ENCODE measurements around the gene HAAO. TPM values are rescaled to one million over a fixed set of nuclear protein-coding genes. Genes with fewer than 3 reads are reported as not detected.

Gene HAAO
- total RNA-seq, 1 experiment from 2014 or later = not detected

- DNase-seq (ENCODE audit: low read depth) = no peak
Observed at GRCh38 chr2:42813763-42814162, 21.4 kb upstream of the HAAO start.

GRCh38 chr2:42812899-42813479, 20.6 kb upstream of the HAAO start:
- no peak for DNase-seq (ENCODE audit: low read depth)

- peak; percentile 17 for DNase-seq (ENCODE audit: low read depth)
Observed at GRCh38 chr2:42810971-42811811, 18.8 kb upstream of the HAAO start.

- peak; percentile 94 for DNase-seq (ENCODE audit: low read depth)
Observed at GRCh38 chr2:42810121-42810970, 18.0 kb upstream of the HAAO start.

GRCh38 chr2:42809819-42810120, 17.4 kb upstream of the HAAO start:
- peak; percentile 84 for DNase-seq (ENCODE audit: low read depth)

GRCh38 chr2:42809131-42809818, 16.9 kb upstream of the HAAO start:
- DNase-seq (ENCODE audit: low read depth) = peak; percentile 28

GRCh38 chr2:42808301-42808700, 15.9 kb upstream of the HAAO start:
- DNase-seq (ENCODE audit: low read depth) = no peak

- no peak for DNase-seq (ENCODE audit: low read depth)
Observed at GRCh38 chr2:42806786-42807185, 14.4 kb upstream of the HAAO start.

GRCh38 chr2:42804891-42805290, 12.5 kb upstream of the HAAO start:
- no peak for DNase-seq (ENCODE audit: low read depth)

GRCh38 chr2:42804338-42804737, 12.0 kb upstream of the HAAO start:
- DNase-seq (ENCODE audit: low read depth) = peak; percentile 35

- no peak for DNase-seq (ENCODE audit: low read depth)
Observed at GRCh38 chr2:42802150-42802549, 9.8 kb upstream of the HAAO start.

- DNase-seq (ENCODE audit: low read depth) = peak; percentile 20
Observed at GRCh38 chr2:42801381-42801780, 9.0 kb upstream of the HAAO start.

- no peak for DNase-seq (ENCODE audit: low read depth)
Observed at GRCh38 chr2:42800981-42801380, 8.6 kb upstream of the HAAO start.

GRCh38 chr2:42800461-42800962, 8.1 kb upstream of the HAAO start:
- DNase-seq (ENCODE audit: low read depth) = no peak

GRCh38 chr2:42799881-42800280, 7.5 kb upstream of the HAAO start:
- no peak for DNase-seq (ENCODE audit: low read depth)

GRCh38 chr2:42797281-42797680, 4.9 kb upstream of the HAAO start:
- DNase-seq (ENCODE audit: low read depth) = no peak

- no peak for DNase-seq (ENCODE audit: low read depth)
Observed at GRCh38 chr2:42796427-42797248, 4.3 kb upstream of the HAAO start.

GRCh38 chr2:42795841-42796301, 3.5 kb upstream of the HAAO start:
- peak; percentile 73 for DNase-seq (ENCODE audit: low read depth)

- no peak for DNase-seq (ENCODE audit: low read depth)
Observed at GRCh38 chr2:42795275-42795674, 2.9 kb upstream of the HAAO start.

GRCh38 chr2:42794271-42795046, 2.1 kb upstream of the HAAO start:
- DNase-seq (ENCODE audit: low read depth) = no peak
